ENCODE data around the gene IFNB1.

DNA sequence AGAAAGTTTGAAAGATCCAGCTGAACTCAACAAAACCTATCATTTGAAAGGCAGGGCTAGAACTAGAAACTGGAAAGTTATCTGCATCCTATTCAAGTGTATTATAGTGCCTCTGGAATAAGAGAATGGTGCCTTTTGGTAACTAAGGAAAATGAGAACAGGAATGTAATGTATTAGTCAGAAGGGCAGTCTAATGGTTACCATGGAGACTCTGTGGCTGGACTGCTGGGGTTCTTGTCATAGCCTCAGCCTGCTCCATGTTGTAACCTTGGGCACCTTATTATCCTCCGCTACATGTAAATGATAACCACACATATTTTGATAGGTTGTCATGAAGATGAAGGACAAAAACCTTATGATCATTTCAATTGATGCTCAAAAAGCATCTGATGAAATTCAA, 24.6 kb upstream of the IFNB1 start:
- TF ChIP-seq, protein P1, sequence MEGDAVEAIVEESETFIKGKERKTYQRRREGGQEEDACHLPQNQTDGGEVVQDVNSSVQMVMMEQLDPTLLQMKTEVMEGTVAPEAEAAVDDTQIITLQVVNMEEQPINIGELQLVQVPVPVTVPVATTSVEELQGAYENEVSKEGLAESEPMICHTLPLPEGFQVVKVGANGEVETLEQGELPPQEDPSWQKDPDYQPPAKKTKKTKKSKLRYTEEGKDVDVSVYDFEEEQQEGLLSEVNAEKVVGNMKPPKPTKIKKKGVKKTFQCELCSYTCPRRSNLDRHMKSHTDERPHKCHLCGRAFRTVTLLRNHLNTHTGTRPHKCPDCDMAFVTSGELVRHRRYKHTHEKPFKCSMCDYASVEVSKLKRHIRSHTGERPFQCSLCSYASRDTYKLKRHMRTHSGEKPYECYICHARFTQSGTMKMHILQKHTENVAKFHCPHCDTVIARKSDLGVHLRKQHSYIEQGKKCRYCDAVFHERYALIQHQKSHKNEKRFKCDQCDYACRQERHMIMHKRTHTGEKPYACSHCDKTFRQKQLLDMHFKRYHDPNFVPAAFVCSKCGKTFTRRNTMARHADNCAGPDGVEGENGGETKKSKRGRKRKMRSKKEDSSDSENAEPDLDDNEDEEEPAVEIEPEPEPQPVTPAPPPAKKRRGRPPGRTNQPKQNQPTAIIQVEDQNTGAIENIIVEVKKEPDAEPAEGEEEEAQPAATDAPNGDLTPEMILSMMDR (conservative IDR thresholded peaks at IDR 0.05 in 1 of 2, IDR thresholded peaks at IDR 0.05 in 1 of 2; ENCODE audit: low read depth in 1 of 2, low read length in 2 of 2): no peak
- TF ChIP-seq EZH2 (IDR thresholded peaks at IDR 0.05; ENCODE audit: low read length, missing control alignments): no peak

Measured in fibroblast of lung (primary cell).